H1 (cell line): Measurements from ENCODE around the gene ZBTB7B. TPM values are rescaled to one million over a fixed set of nuclear protein-coding genes. Genes with fewer than 3 reads are reported as not detected.
A peak's percentile ranks its signal among the peaks of the same experiment; 100 is the strongest.

Source experiments
- CTCF ChIA-PET: fragments of 300-600 bp; sonication (Branson Sonifier 250); formaldehyde crosslinking; loops from one replicate; lab custom pipeline; 2021; ENCODE audit not compliant: partially characterized antibody; lab: Charles Lee
- POLR2A ChIA-PET: fragments of 300-600 bp; sonication (Branson Sonifier 250); formaldehyde crosslinking; loops from one replicate; lab custom pipeline; 2021; ENCODE audit warnings: inconsistent platforms; ENCODE audit not compliant: partially characterized antibody; lab: Charles Lee
- DNase-seq, 2 experiments: peaks; one replicate each; pipeline versions ENCODE4 v3.0.0 to v3.0.0-alpha.2; 2010 to 2022; ENCODE audit warnings: low spot score in 2 of 2, low read depth in 1 of 2, mixed read lengths in 1 of 2
- FAIRE-seq: peaks from 2 replicates; lab custom pipeline; 2011; peaks lifted over from hg19 to GRCh38; lab: Jason Lieb, UNC
- H2AFZ ChIP-seq: 2 replicates; pipeline ENCODE4 v1.8.1; 2012; ENCODE audit warnings: low read length, inconsistent platforms
- H2AK5ac ChIP-seq: 2 replicates; pipeline ENCODE4 v1.6.1; 2013; ENCODE audit warnings: low read depth, low read length
- H2BK120ac ChIP-seq: replicated peaks from 2 replicates; pipeline ENCODE3; 2013; ENCODE audit warnings: low read depth, low read length, inconsistent platforms
- H2BK12ac ChIP-seq: 2 replicates; pipeline ENCODE4 v1.6.1; 2013; ENCODE audit warnings: low read depth, low read length
- H2BK15ac ChIP-seq: 2 replicates; pipeline ENCODE4 v1.6.1; 2013; ENCODE audit warnings: low read length
- H2BK20ac ChIP-seq: 2 replicates; pipeline ENCODE4 v1.6.1; 2013; ENCODE audit warnings: low read length
- H2BK5ac ChIP-seq: 2 replicates; pipeline ENCODE4 v1.6.1; 2013; ENCODE audit warnings: low read depth, low read length
- H3K14ac ChIP-seq: 2 replicates; pipeline ENCODE4 v1.6.1; 2013; ENCODE audit warnings: inconsistent platforms; ENCODE audit not compliant: insufficient read length
- H3K18ac ChIP-seq: 2 replicates; pipeline ENCODE4 v1.6.1; 2013; ENCODE audit warnings: low read length; ENCODE audit errors: extremely low read depth
- H3K23ac ChIP-seq: 2 replicates; pipeline ENCODE4 v1.6.1; 2013; ENCODE audit warnings: inconsistent platforms; ENCODE audit not compliant: insufficient read length
- H3K23me2 ChIP-seq: 2 replicates; pipeline ENCODE4 v1.6.1; 2013; ENCODE audit warnings: low read depth, low read length
- H3K27ac ChIP-seq: 2 replicates; pipeline ENCODE4 v1.6.1; 2011; ENCODE audit warnings: low read depth, low read length, inconsistent platforms
- H3K27me3 ChIP-seq, 4 experiments: replicated peaks in 1 of 4; 1 replicate in 1 of 4; 2 replicates in 3 of 4; pipeline versions ENCODE4 v1.6.1 to v1.8.1; 2011 to 2013; ENCODE audit warnings: low read length in 3 of 4, mild to moderate bottlenecking in 3 of 4, inconsistent platforms in 2 of 4, mixed read lengths in 2 of 4, moderate library complexity in 1 of 4; ENCODE audit not compliant: control insufficient read depth in 3 of 4, insufficient read depth in 3 of 4; ENCODE audit errors: extremely low read depth in 1 of 4
- H3K36me3 ChIP-seq, 4 experiments: 2 replicates each; pipeline versions ENCODE4 v1.6.1 to v1.8.1; 2011 to 2013; ENCODE audit warnings: mild to moderate bottlenecking in 4 of 4, low read length in 3 of 4, moderate library complexity in 2 of 4, control low read depth in 1 of 4, inconsistent platforms in 1 of 4; ENCODE audit not compliant: insufficient read depth in 4 of 4, control insufficient read depth in 2 of 4
- H3K4ac ChIP-seq: replicated peaks from 2 replicates; pipeline ENCODE3; 2013; ENCODE audit warnings: low read length, low read depth, mixed read lengths, inconsistent platforms; ENCODE audit not compliant: insufficient read length
- H3K4me1 ChIP-seq, 4 experiments: replicated peaks in 1 of 4; 1 replicate in 1 of 4; 2 replicates in 3 of 4; pipeline versions ENCODE4 v1.6.1 to v1.8.1; 2011 to 2013; ENCODE audit warnings: low read length in 3 of 4, inconsistent platforms in 2 of 4, mixed read lengths in 1 of 4; ENCODE audit not compliant: insufficient read depth in 4 of 4, control insufficient read depth in 3 of 4
- H3K4me2 ChIP-seq, 2 experiments: 2 replicates each; pipeline versions ENCODE4 v1.6.1 to v1.8.1; 2011 to 2013; ENCODE audit warnings: low read depth in 2 of 2, low read length in 2 of 2, control low read depth in 1 of 2, inconsistent platforms in 1 of 2, mild to moderate bottlenecking in 1 of 2; ENCODE audit not compliant: insufficient read depth in 1 of 2
- H3K4me3 ChIP-seq, 4 experiments: fragments of 200-600, 300-600 bp in 1 of 4; sonication (generic), shearing (Covaris generic), sonication (Bioruptor Twin) in 1 of 4; 2 replicates each; pipeline versions ENCODE4 v1.5.1 to v1.8.1; 2011 to 2016; ENCODE audit warnings: low read length in 4 of 4, low read depth in 3 of 4, control low read depth in 2 of 4, inconsistent platforms in 2 of 4, mild to moderate bottlenecking in 2 of 4, mixed read lengths in 1 of 4, moderate library complexity in 1 of 4; ENCODE audit not compliant: insufficient read depth in 2 of 4; ENCODE audit errors: extremely low read depth in 1 of 4
- H3K56ac ChIP-seq: replicated peaks from 2 replicates; pipeline ENCODE3; 2013; ENCODE audit warnings: low read depth, mild to moderate bottlenecking, mixed read lengths, low read length, inconsistent platforms; ENCODE audit not compliant: insufficient read length
- H3K79me1 ChIP-seq: 2 replicates; pipeline ENCODE4 v1.6.1; 2013; ENCODE audit warnings: low read depth, low read length, control low read depth
- H3K79me2 ChIP-seq, 2 experiments: 2 replicates each; pipeline versions ENCODE4 v1.6.1 to v1.8.1; 2012 to 2013; ENCODE audit warnings: low read length in 2 of 2, mild to moderate bottlenecking in 2 of 2, inconsistent platforms in 1 of 2; ENCODE audit not compliant: insufficient read depth in 2 of 2, control insufficient read depth in 1 of 2
- H3K9ac ChIP-seq, 4 experiments: replicated peaks in 1 of 4; 1 replicate in 1 of 4; 2 replicates in 3 of 4; pipeline versions ENCODE4 v1.6.1 to v1.8.1; 2011 to 2013; ENCODE audit warnings: low read depth in 3 of 4, low read length in 3 of 4, control low read depth in 2 of 4, mild to moderate bottlenecking in 2 of 4, moderate library complexity in 2 of 4, inconsistent platforms in 1 of 4; ENCODE audit errors: extremely low read depth in 1 of 4
- H3K9me3 ChIP-seq, 2 experiments: 2 replicates each; pipeline versions ENCODE4 v1.6.1 to v1.8.1; 2012 to 2013; ENCODE audit warnings: mild to moderate bottlenecking in 2 of 2, moderate library complexity in 2 of 2, control low read depth in 1 of 2, inconsistent platforms in 1 of 2, low read depth in 1 of 2, low read length in 1 of 2, mixed read lengths in 1 of 2; ENCODE audit not compliant: insufficient read depth in 2 of 2
- H4K20me1 ChIP-seq, 2 experiments: replicated peaks in 1 of 2; 2 replicates each; pipeline versions ENCODE3 to v1.8.1; 2011 to 2013; ENCODE audit warnings: inconsistent platforms in 2 of 2, low read length in 2 of 2, mild to moderate bottlenecking in 1 of 2; ENCODE audit not compliant: insufficient read depth in 2 of 2, control insufficient read depth in 1 of 2
- H4K5ac ChIP-seq: 2 replicates; pipeline ENCODE4 v1.6.1; 2013; ENCODE audit warnings: low read length, low read depth, mixed read lengths, inconsistent platforms; ENCODE audit not compliant: insufficient read length
- H4K8ac ChIP-seq: 2 replicates; pipeline ENCODE4 v1.8.0; 2013; ENCODE audit warnings: mild to moderate bottlenecking, moderate library complexity, low read length, inconsistent platforms; ENCODE audit not compliant: insufficient read depth; ENCODE audit errors: extremely low read depth
- H4K91ac ChIP-seq: replicated peaks from 2 replicates; pipeline ENCODE3; 2013; ENCODE audit warnings: low read length, mixed read lengths, inconsistent platforms; ENCODE audit not compliant: insufficient read length
- BACH1 ChIP-seq: IDR thresholded peaks from 2 replicates; pipeline ENCODE4 v1.6.1; 2012; ENCODE audit warnings: low read length, improper control_type of control experiment
- CTBP2 ChIP-seq: IDR thresholded peaks from 2 replicates; pipeline ENCODE4 v1.7.0; 2011; ENCODE audit warnings: borderline replicate concordance, mild to moderate bottlenecking, moderate library complexity, mixed read lengths, low read length; ENCODE audit not compliant: insufficient read depth, insufficient read length
- KDM4A ChIP-seq: IDR thresholded peaks from one replicate; pipeline ENCODE4 v1.7.1; 2012; ENCODE audit warnings: low read depth, mild to moderate bottlenecking, moderate library complexity, low read length, inconsistent platforms; ENCODE audit not compliant: severe bottlenecking
- NANOG ChIP-seq: IDR thresholded peaks from 2 replicates; pipeline ENCODE4 v1.6.1; 2011; ENCODE audit warnings: low read length, low read depth, mild to moderate bottlenecking, inconsistent platforms; ENCODE audit not compliant: insufficient read depth, poor library complexity, severe bottlenecking
- RAD21 ChIP-seq, 2 experiments: IDR thresholded peaks in 1 of 2; conservative IDR thresholded peaks in 1 of 2; 2 replicates each; pipeline ENCODE4 v1.6.1; 2011; ENCODE audit warnings: low read depth in 2 of 2, low read length in 2 of 2, improper control_type of control experiment in 1 of 2, inconsistent platforms in 1 of 2, mild to moderate bottlenecking in 1 of 2, moderate library complexity in 1 of 2
- RBBP5 ChIP-seq: IDR thresholded peaks from 2 replicates; pipeline ENCODE4 v1.7.1; 2012; ENCODE audit warnings: low read depth, mild to moderate bottlenecking, inconsistent platforms, low read length, moderate library complexity, borderline replicate concordance
- YY1 ChIP-seq: IDR thresholded peaks from 2 replicates; pipeline ENCODE4 v1.6.1; 2011; ENCODE audit warnings: low read depth, mild to moderate bottlenecking, low read length
- WGBS, 2 experiments: shearing (Covaris generic) in 1 of 2; methylation state at CpG; one replicate each; pipeline versions ENCODE4 v1.1.6 to v1.1.7; 2013 to 2015; ENCODE audit warnings: low lambda C conversion rate in 2 of 2, mixed read lengths in 2 of 2, inconsistent platforms in 1 of 2, low coverage in 1 of 2, missing lambda C conversion rate in 1 of 2; ENCODE audit not compliant: insufficient replicate concordance in 2 of 2, insufficient coverage in 1 of 2, insufficient read length in 1 of 2; ENCODE audit errors: extremely low coverage in 1 of 2, missing lambda C conversion rate in 1 of 2; 5-methylcytosine and 5-hydroxymethylcytosine counted together
- polyA plus RNA-seq, 7 experiments: library from polyadenylated mRNA; depleted of rRNA in 3 of 7; stranded (reverse) in 5 of 7; unstranded in 2 of 7; fragments of >200 nt in 5 of 7; fragments of 200-250 nt in 2 of 7; gene quantifications; 1 replicate in 5 of 7; 2 replicates in 1 of 7; 4 replicates in 1 of 7; pipeline versions ENCODE4 v1.2.1 to v1.2.3, GENCODE V29; 2011 to 2013; ENCODE audit warnings: missing spikeins in 2 of 7, mixed read lengths in 2 of 7
- total RNA-seq: library from RNA; stranded (reverse); fragmentation: NEBNext Ultra II Directional; extraction: Animal tissue kit (Norgen Biotek cat#: 25700); gene quantifications from 2 replicates; pipeline ENCODE4 v1.2.1, GENCODE V29; 2021
- TF ChIP-seq, protein P1 (sequence below), 3 experiments: IDR thresholded peaks; 1 replicate in 2 of 3; 2 replicates in 1 of 3; pipeline versions ENCODE4 v1.5.1 to v1.6.1; 2011; ENCODE audit warnings: low read length in 3 of 3, mild to moderate bottlenecking in 3 of 3, inconsistent platforms in 2 of 3, low read depth in 1 of 3, moderate library complexity in 1 of 3; ENCODE audit not compliant: insufficient read depth in 1 of 3; ENCODE audit errors: control extremely low read depth in 1 of 3

The ZBTB7B gene
- total and polyA plus RNA-seq, 2 of the 8 experiments (the other 6 are each of a cell fraction or from before 2014, with no cell fraction given) = 24.5 to 36.9 TPM

DNA sequence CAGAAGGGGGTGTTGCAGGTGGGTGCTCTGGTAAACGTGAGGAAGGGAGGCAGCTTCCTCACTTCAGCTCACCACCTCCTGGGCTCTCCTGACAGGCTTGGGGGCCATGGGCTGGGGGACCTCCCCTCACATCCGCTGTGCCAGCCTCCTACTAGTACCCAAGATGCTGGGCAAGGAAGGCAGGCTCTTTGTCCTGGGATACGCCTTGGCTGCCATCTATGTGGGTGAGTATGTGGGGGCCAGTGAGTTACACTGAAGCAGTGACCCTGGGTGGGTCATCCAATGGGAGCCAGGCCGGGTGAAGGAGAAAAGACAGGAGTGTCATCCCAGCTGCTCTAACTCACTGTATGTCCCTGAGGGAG, 36.7 kb downstream of the ZBTB7B start:
- H2AFZ ChIP-seq = no peak overlapping the region
- peaks cover 0 to 2% (median 0%) of the 10 kb centered on the region in 4 experiments; a peak in 3 of 7 replicates for H3K27me3 ChIP-seq
- H3K9ac ChIP-seq = no peak overlapping the region
- no peak overlapping the region for H2BK12ac ChIP-seq
- TF ChIP-seq CTBP2 (no peak), KDM4A (no peak), YY1 (no peak), RAD21 (IDR thresholded peaks at IDR 0.05 in 1 of 2, conservative IDR thresholded peaks at IDR 0.05 in 1 of 2; ENCODE audit: low read depth in 2 of 2, low read length in 2 of 2) (no peak), BACH1 (no peak), NANOG (no peak), RBBP5 (no peak)
- TF ChIP-seq, protein P1, sequence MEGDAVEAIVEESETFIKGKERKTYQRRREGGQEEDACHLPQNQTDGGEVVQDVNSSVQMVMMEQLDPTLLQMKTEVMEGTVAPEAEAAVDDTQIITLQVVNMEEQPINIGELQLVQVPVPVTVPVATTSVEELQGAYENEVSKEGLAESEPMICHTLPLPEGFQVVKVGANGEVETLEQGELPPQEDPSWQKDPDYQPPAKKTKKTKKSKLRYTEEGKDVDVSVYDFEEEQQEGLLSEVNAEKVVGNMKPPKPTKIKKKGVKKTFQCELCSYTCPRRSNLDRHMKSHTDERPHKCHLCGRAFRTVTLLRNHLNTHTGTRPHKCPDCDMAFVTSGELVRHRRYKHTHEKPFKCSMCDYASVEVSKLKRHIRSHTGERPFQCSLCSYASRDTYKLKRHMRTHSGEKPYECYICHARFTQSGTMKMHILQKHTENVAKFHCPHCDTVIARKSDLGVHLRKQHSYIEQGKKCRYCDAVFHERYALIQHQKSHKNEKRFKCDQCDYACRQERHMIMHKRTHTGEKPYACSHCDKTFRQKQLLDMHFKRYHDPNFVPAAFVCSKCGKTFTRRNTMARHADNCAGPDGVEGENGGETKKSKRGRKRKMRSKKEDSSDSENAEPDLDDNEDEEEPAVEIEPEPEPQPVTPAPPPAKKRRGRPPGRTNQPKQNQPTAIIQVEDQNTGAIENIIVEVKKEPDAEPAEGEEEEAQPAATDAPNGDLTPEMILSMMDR (IDR thresholded peaks at IDR 0.05; ENCODE audit: control extremely low read depth in 1 of 3, insufficient read depth in 1 of 3, low read depth in 1 of 3, low read length in 3 of 3) = no peak
- no peaks in the 10 kb centered on the region for H4K20me1 ChIP-seq
- no peak overlapping the region for H3K14ac ChIP-seq
- H3K4me3 ChIP-seq = no peak overlapping the region
- H2BK20ac ChIP-seq = no peak overlapping the region
- H3K23me2 ChIP-seq = no peaks in the 10 kb centered on the region
- 76% methylated on average over 4 of the region's 4 CpGs; no CpG with 5 or more reads in 1 of the 2 experiments for WGBS, 2 experiments
- H3K23ac ChIP-seq = no peak overlapping the region
- H2BK5ac ChIP-seq = no peak overlapping the region
- no peak overlapping the region for H4K5ac ChIP-seq
- ChIA-PET CTCF (interaction anchor here (1.2 to 32.4 kb wide), 9 partner anchors 8 to 52 kb away, joined by 3 to 907 read pairs (median 11); partner anchors contain the start of genes ADAM15, DCST1, DCST2 and EFNA3), POLR2A (interaction anchor here (1.6 to 8.8 kb wide), 2 partner anchors 19 to 26 kb away, joined by 3 to 60 read pairs; no protein-coding TSS in a partner anchor)
- H2AK5ac ChIP-seq = no peak overlapping the region
- H3K4ac ChIP-seq = no peak overlapping the region
- H3K18ac ChIP-seq = no peak overlapping the region
- DNase-seq (no peak), FAIRE-seq (no peak)
- H3K4me1 ChIP-seq = no peaks in the 10 kb centered on the region
- H3K56ac ChIP-seq = no peak overlapping the region
- no peak overlapping the region for H4K91ac ChIP-seq
- no peaks in the 10 kb centered on the region for H3K79me2 ChIP-seq
- no peaks in the 10 kb centered on the region for H3K9me3 ChIP-seq
- H2BK120ac ChIP-seq = no peak overlapping the region
- H3K36me3 ChIP-seq = no peaks in the 10 kb centered on the region
- H2BK15ac ChIP-seq = peak overlapping the region; percentile 63; the same call in 1 of the 2 replicates
- H3K4me2 ChIP-seq = no peak overlapping the region
- no peak overlapping the region for H4K8ac ChIP-seq
- H3K79me1 ChIP-seq = no peaks in the 10 kb centered on the region; the same call in 1 of the 2 replicates
- no peak overlapping the region for H3K27ac ChIP-seq
